ENCODE results near the gene WWC2. TPM values are rescaled to one million over a fixed set of nuclear protein-coding genes. Genes with fewer than 3 reads are reported as not detected.

WWC2 gene
- total and polyA plus RNA-seq, 2 donors (not counting 3 experiments of a cell fraction or from before 2014, with no cell fraction given), result 12.9 to 52.2 TPM

DNA sequence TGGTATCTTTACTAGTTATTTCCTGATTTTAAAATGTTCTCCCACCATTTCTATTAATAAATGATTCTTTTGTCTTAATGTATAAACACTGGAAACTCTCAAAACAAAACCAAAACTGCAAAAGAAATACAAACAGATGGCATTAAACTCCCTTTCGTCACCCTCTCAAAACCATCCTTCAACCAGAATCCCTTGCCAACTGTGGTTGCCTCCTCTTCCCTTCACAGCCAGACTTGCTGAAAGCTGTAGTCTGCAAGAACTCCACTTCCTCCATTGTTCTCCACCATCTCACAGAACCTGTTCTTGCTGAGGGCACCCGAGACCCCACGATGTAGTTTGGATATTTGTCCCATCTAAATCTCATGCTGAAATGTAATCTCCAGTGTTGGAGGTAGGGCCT lies 96.5 kb downstream of the WWC2 start:
- no peaks in the 10 kb centered on the region for H3K27me3 ChIP-seq (ENCODE audit: control insufficient read depth in 2 of 2, insufficient read depth in 2 of 2, low read length in 2 of 2)
- no peak for TF ChIP-seq FOS (IDR thresholded peaks at IDR 0.05; ENCODE audit: borderline replicate concordance, insufficient read depth, low read length)
- TF ChIP-seq, protein P1, sequence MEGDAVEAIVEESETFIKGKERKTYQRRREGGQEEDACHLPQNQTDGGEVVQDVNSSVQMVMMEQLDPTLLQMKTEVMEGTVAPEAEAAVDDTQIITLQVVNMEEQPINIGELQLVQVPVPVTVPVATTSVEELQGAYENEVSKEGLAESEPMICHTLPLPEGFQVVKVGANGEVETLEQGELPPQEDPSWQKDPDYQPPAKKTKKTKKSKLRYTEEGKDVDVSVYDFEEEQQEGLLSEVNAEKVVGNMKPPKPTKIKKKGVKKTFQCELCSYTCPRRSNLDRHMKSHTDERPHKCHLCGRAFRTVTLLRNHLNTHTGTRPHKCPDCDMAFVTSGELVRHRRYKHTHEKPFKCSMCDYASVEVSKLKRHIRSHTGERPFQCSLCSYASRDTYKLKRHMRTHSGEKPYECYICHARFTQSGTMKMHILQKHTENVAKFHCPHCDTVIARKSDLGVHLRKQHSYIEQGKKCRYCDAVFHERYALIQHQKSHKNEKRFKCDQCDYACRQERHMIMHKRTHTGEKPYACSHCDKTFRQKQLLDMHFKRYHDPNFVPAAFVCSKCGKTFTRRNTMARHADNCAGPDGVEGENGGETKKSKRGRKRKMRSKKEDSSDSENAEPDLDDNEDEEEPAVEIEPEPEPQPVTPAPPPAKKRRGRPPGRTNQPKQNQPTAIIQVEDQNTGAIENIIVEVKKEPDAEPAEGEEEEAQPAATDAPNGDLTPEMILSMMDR (IDR thresholded peaks at IDR 0.05; ENCODE audit: extremely low read depth in 1 of 2, insufficient read depth in 1 of 2, low read depth in 1 of 2, low read length in 2 of 2), result no peak
- TF ChIP-seq, protein P2, sequence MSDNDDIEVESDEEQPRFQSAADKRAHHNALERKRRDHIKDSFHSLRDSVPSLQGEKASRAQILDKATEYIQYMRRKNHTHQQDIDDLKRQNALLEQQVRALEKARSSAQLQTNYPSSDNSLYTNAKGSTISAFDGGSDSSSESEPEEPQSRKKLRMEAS (IDR thresholded peaks at IDR 0.05; ENCODE audit: insufficient read depth, insufficient read length), result no peak
- TF ChIP-seq POLR2A (IDR thresholded peaks at IDR 0.05; ENCODE audit: low read depth, low read length), result no peak
- no peak for TF ChIP-seq GATA2 (IDR thresholded peaks at IDR 0.05; ENCODE audit: insufficient read depth, insufficient read length, low read depth, low read length)
- TF ChIP-seq JUN (IDR thresholded peaks at IDR 0.05; ENCODE audit: borderline replicate concordance, insufficient read depth, insufficient read length, low read depth), result no peak
- TF ChIP-seq MYC (IDR thresholded peaks at IDR 0.05; ENCODE audit: low read depth, low read length), result no peak
- TF ChIP-seq EZH2 (IDR thresholded peaks at IDR 0.05; ENCODE audit: borderline replicate concordance, low read depth, low read length, severe bottlenecking), result no peak
- TF ChIP-seq POLR2AphosphoS5 (IDR thresholded peaks at IDR 0.05; ENCODE audit: insufficient read depth, low read depth, low read length), result no peak
- H3K9ac ChIP-seq (replicated peaks; ENCODE audit: extremely low read depth, insufficient read depth, low read length), result no peak overlapping the region
- CTCF ChIA-PET, result interaction anchor here (1.0 to 1.3 kb wide), 2 partner anchors 19 to 95 kb away, joined by 3 read pairs; no protein-coding TSS in a partner anchor
- H3K27ac ChIP-seq (ENCODE audit: insufficient read depth, low read depth, low read length), result no peak overlapping the region
- no peaks in the 10 kb centered on the region for H3K9me3 ChIP-seq (replicated peaks; ENCODE audit: control insufficient read depth, insufficient read depth, low read length)
- intact Hi-C loops (cut with micrococcal nuclease), result no loop called here
- FAIRE-seq (no peak), DNase-seq (ENCODE audit: low read depth, low spot score) (no peak)
- no peaks in the 10 kb centered on the region for H3K36me3 ChIP-seq (ENCODE audit: control insufficient read depth in 2 of 2, extremely low read depth in 1 of 2, insufficient read depth in 2 of 2, low read length in 2 of 2)
- BruUV-seq (replicated peaks), result no TSS peak
- no peak overlapping the region for H2AFZ ChIP-seq (ENCODE audit: low read depth, low read length)
- no peaks in the 10 kb centered on the region for H3K9me1 ChIP-seq (replicated peaks; ENCODE audit: control insufficient read depth, extremely low read depth, insufficient read depth, low read length)
- H3K4me3 ChIP-seq (replicated peaks in 1 of 3; ENCODE audit: insufficient read depth in 1 of 3, low read depth in 1 of 3, low read length in 3 of 3), result no peak overlapping the region
- no peak overlapping the region for H3K4me2 ChIP-seq (ENCODE audit: insufficient read depth, low read length)
- H4K20me1 ChIP-seq (replicated peaks; ENCODE audit: control insufficient read depth, extremely low read depth, insufficient read depth, low read length), result peaks cover 3% of the 10 kb centered on the region
- H3K4me1 ChIP-seq (ENCODE audit: control insufficient read depth, extremely low read depth, insufficient read depth, low read length), result peaks cover 7% of the 10 kb centered on the region
- H3K79me2 ChIP-seq (ENCODE audit: control insufficient read depth, insufficient read depth, low read length), result peaks cover 10% of the 10 kb centered on the region
- POLR2A ChIA-PET, result no interaction called here
- dilution Hi-C loops (cut with MboI; ENCODE audit: extremely low pct_ligation_motif_present, low sequenced_read_pairs), result no loop called here

Measured in endothelial cell of umbilical vein (primary cell).